Tibial nerve (tissue), 4 donors: ENCODE results near the gene TIGIT.

Experiments used
- EP300 ChIP-seq, 2 donors: sonication (generic); formaldehyde crosslinking; IDR thresholded peaks; one replicate each; pipeline ENCODE4 v1.6.1; 2017; ENCODE audit warnings: antibody characterized with exemption in 2 of 2, mild to moderate bottlenecking in 1 of 2
- POLR2A ChIP-seq, 2 donors: fragments of 450-650 bp; IDR thresholded peaks; one replicate each; pipeline ENCODE4 v1.6.1; 2017; ENCODE audit warnings: antibody characterized with exemption in 2 of 2, mild to moderate bottlenecking in 2 of 2, moderate library complexity in 2 of 2
- TF ChIP-seq, protein P1 (sequence below), 5 experiments: fragments of 200-600 bp in 3 of 5; fragments of 450-650 bp in 2 of 5; sonication (generic) in 3 of 5; IDR thresholded peaks; one replicate each; pipeline ENCODE4 v1.5.1; 2016 to 2019; ENCODE audit warnings: antibody characterized with exemption in 5 of 5, mild to moderate bottlenecking in 3 of 5, moderate library complexity in 2 of 5

DNA sequence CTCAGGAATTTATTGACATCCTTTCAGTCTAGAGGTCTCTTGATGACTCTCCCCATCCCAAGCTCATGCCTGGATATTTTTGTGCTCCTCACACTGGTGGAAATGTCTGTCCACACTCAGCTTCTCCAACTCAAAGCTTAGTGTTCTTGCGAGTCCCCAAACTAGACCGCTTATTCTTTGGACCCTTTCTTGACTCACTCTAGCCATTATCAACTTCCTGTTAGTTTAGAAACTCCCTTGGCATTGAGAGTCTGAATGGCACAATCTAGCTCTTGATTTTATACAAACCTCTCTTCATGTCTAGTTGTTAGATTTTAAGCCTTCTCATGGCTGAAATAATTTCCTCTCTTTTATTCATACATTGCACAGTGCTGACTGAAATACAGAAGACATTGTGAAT, 19.6 kb downstream of the TIGIT start:
- TF ChIP-seq, protein P1, sequence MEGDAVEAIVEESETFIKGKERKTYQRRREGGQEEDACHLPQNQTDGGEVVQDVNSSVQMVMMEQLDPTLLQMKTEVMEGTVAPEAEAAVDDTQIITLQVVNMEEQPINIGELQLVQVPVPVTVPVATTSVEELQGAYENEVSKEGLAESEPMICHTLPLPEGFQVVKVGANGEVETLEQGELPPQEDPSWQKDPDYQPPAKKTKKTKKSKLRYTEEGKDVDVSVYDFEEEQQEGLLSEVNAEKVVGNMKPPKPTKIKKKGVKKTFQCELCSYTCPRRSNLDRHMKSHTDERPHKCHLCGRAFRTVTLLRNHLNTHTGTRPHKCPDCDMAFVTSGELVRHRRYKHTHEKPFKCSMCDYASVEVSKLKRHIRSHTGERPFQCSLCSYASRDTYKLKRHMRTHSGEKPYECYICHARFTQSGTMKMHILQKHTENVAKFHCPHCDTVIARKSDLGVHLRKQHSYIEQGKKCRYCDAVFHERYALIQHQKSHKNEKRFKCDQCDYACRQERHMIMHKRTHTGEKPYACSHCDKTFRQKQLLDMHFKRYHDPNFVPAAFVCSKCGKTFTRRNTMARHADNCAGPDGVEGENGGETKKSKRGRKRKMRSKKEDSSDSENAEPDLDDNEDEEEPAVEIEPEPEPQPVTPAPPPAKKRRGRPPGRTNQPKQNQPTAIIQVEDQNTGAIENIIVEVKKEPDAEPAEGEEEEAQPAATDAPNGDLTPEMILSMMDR (IDR thresholded peaks at IDR 0.05): no peak
- TF ChIP-seq POLR2A (IDR thresholded peaks at IDR 0.05) (no peak), EP300 (IDR thresholded peaks at IDR 0.05) (no peak)
